HL-60/S4 treated with retinoic acid at 250 ng/mL for 4 days and 3 days (cell line): ENCODE results near the gene SUSD4.

Source experiments
- in situ Hi-C: fragments of 300-500 bp; cut with MboI; formaldehyde crosslinking; loops from 2 replicates; pipeline ENCODE4 v1.7.0; 2022; ENCODE audit warnings: low sequenced_read_pairs

The SUSD4 gene

GRCh38 chr1:223329664-223330415, 34.1 kb downstream of the SUSD4 start:
- in situ Hi-C loops: no loop called here

- in situ Hi-C loops: no loop called here
Observed at GRCh38 chr1:223329252-223329651, 34.7 kb downstream of the SUSD4 start.

DNA sequence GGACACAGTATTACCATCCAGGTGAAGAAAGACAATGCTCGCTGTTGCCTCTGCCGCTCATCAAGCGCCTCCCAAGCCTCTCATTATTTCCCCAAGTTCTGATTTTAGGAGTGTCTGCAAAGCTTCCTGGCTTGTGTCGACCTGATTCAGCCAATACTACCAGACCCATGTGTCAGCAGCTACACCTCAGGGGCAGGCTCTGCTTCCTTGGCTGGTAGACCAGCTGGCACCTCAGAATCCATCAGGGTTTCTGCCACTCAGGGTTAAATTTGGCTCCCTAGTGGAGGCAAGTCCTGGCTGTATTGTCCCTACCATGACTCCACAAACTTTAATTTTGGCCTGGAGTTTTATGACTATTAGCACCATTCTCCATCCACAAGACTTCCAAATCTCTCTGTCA, 35.4 kb downstream of the SUSD4 start:
- in situ Hi-C loops: no loop called here

- in situ Hi-C loops: no loop called here
Observed at GRCh38 chr1:223326776-223327175, 37.2 kb downstream of the SUSD4 start.

GRCh38 chr1:223323491-223324484, 40.2 kb downstream of the SUSD4 start:
- in situ Hi-C loops: no loop called here

DNA sequence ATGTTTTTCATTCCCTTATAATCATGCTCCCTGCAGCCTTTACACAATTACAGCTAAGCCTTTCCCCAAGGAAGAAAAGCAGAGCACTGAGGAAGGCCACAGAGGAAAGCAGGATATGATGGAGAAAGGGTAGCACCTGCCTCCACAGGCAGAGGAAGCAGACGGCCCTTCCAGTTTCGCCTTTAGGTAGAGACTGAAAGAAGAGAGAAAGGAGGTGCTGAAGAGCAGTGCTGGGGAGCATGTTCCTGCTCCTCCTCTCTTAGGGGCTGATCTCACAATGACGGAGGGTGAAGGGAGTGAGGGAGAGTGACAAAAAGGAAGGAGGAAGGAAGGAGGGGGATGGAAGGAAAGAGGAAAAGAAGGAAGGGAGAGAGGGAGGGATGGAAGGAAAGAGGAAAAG, 41.1 kb downstream of the SUSD4 start:
- in situ Hi-C loops: no loop called here

DNA sequence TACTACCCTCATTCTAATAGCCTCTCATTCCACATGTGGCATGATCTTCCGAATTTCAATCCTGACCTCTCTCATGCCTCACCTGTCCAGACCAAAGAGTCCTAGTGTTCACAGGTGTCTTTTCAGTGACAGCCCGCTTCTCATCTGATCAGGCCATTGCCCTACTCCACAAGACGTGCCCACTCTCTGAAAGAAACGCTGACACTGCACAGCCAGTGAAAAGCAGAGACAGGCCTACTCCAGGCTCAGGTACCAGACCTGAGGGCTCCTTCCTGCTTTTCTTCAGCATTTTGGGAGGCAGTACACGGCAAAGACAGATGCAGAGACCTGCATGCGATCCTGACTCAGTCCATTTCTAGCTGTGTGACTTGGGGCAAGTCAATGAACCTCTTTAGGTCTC, 43.0 kb downstream of the SUSD4 start:
- in situ Hi-C loops: no loop called here

DNA sequence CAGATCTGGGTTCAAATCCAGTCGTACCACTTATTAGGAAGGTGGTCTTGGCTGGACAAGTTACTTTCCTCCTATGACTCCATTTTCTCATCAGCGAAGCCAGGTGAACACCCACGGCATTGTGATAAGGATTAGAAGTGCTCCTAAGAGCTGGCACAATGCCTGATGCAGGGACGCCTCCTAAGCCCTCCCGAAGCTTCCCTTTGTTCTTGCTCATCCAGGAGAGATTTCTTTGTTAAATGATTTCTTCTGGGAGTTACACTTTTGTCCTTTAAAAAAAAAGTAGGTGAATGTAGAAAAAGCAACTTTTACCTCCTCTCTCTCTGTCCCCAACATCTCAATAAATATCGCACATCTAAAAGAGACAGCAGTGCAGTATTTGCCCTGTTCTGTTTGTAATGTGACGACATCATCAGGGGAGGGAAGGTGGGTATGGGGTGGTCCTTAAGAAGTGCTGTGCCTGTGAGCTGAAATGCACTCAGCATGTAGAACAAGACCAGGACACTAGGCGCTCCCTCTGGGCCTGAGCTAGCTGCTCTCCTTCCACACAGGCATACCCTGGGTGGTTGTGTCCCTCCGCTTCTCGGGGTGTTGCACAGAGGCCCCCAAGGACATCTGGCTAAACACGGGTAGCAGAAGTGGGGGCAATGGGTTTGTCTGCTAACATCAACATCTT, 43.9 kb downstream of the SUSD4 start:
- in situ Hi-C loops: no loop called here

GRCh38 chr1:223319398-223319797, 44.6 kb downstream of the SUSD4 start:
- in situ Hi-C loops: no loop called here

GRCh38 chr1:223316082-223316481, 47.9 kb downstream of the SUSD4 start:
- in situ Hi-C loops: no loop called here

DNA sequence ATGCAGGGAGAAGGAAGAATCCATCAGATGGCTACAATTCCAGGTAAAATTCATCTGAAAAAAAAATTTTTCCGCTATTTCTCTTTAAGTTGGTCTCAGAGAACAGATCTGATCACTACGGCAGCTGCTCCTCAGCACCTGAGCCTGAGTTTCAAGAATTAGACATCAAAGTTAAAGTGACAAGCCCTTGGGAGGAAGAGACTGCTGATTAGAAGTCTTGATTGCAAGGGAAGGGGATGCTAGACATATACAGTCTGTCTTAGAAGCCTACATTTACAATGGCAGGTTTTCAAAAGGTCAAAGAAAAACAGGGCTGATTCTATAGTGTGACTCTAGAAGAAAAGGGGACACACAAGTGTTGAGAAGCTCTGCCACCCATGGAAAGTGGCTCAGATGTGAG, 48.3 kb downstream of the SUSD4 start:
- in situ Hi-C loops: no loop called here

GRCh38 chr1:223313415-223313754, 50.6 kb downstream of the SUSD4 start:
- in situ Hi-C loops: no loop called here

DNA sequence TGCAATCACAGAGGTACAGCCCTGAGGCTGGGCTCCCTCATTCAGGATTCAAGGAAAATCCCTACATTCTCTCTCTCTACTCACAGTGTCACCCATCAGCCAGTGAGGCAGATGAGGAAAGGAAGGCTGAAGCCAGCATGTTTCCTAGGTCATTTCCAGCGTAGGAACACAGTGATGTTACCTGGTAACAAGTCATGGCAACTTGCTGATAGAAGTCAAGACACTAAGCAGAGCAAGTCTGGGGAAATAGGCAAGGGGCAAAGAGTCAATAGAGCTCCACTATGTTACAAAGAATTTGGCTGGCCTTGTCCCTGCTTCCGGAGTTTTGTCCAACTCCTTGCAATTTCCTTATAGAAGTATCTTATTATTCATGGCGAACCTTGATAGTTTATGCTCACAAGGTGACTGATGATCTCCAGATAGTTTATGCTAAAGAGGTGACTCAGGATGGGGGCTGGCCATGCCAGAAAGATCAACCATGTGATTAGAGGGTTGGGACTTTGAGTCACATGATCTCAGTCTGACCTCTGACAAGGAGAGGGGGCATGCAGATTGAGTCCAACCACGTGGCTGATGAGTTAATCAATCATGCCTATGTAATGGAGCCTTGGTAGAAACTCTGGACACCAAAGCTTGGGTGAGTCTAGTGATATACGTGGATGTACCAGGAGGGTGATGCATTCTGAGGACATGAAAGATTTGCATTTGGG, 51.1 kb downstream of the SUSD4 start:
- in situ Hi-C loops: no loop called here

- in situ Hi-C loops: no loop called here
Observed at GRCh38 chr1:223312273-223312672, 51.7 kb downstream of the SUSD4 start.

DNA sequence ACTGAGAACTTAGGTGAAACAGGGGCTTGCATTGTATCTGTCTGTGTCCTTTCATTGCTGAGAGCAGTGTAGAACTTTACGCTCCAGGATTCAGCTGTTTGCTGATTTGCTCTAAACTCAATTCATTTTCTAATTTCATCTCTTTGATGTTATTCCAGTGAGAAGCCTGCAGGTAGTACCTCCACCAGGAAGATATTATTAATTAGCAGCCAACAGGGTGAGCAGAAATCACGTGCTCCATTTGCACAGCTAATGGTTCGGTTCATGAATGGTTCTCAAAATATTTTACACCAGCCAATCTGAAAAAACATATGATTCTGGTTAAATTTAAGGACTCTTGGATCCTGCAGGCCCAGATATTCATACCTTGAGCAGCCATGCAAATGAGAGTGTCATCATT, 52.1 kb downstream of the SUSD4 start:
- in situ Hi-C loops: no loop called here

GRCh38 chr1:223308136-223308535, 55.8 kb downstream of the SUSD4 start:
- in situ Hi-C loops: no loop called here

- in situ Hi-C loops: no loop called here
Observed at GRCh38 chr1:223307544-223307943, 56.4 kb downstream of the SUSD4 start.

GRCh38 chr1:223304931-223305330, 59.0 kb downstream of the SUSD4 start:
- in situ Hi-C loops: no loop called here

DNA sequence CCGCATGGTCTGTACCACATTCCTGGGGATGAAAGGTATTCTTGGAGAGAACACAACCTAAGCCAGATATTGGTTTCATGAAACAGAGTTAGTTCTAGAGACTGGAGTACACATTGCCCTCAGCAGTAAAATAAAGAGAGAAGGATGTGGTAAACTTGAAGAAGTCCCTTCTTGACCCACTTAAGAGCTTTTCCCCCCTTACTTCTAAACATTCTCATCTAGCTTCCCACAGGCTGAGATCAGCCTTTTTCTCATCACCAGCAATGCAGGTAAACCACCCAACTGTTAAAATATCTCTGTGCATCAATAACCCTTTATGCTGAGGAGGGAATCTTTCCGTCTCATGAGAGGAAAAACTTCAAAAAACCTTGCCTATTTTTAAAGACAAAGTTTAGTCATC, 62.6 kb downstream of the SUSD4 start:
- in situ Hi-C loops: no loop called here

GRCh38 chr1:223299553-223299952, 64.4 kb downstream of the SUSD4 start:
- in situ Hi-C loops: no loop called here

GRCh38 chr1:223298701-223299100, 65.3 kb downstream of the SUSD4 start:
- in situ Hi-C loops: no loop called here
